ENCODE data around the gene FUBP3.

Gene FUBP3

DNA sequence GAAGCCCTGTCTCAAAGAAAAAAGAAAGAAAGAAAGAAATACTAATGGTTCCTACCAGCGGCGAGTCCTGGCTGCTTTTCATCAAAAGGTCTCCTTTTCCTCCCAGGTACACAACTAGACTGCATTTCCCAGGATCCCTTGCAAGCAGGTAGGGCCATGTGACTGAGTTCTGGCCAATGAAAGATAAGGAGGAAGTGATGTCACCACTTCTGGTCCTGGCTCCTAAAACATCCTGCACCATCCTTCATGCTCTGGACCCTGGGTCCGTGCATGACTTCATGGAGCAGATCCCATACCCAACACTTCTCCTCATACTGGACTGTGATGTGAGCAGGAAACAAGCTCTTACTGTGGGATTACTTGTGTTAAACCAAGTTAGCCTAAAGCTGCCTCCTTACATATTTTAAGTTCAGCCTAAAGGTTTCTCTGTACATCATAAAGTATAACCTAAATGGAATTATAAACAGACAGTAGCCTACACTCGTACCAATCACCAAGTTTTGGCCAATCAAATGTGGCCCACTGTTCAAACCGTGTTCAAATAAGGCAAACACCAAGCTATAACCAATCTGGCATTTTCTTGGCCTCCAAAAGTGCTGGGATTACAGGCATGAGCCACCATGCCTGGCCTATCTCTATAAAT is 30.2 kb upstream of the FUBP3 start:
- no peak for TF ChIP-seq CTCF (IDR thresholded peaks at IDR 0.05; ENCODE audit: low read depth, low read length, missing control alignments)
- Histone ChIP-seq H3K27ac (no peak overlapping the region), H3K36me3 (replicated peaks) (no peaks in the 10 kb centered on the region), H3K4me3 (ENCODE audit: low read depth, low read length) (no peak overlapping the region), H3K27me3 (replicated peaks) (no peaks in the 10 kb centered on the region)
- no peak for DNase-seq
- in situ Hi-C loops (cut with HindIII; ENCODE audit: low pct_ligation_motif_present, low sequenced_read_pairs): no loop called here

DNA sequence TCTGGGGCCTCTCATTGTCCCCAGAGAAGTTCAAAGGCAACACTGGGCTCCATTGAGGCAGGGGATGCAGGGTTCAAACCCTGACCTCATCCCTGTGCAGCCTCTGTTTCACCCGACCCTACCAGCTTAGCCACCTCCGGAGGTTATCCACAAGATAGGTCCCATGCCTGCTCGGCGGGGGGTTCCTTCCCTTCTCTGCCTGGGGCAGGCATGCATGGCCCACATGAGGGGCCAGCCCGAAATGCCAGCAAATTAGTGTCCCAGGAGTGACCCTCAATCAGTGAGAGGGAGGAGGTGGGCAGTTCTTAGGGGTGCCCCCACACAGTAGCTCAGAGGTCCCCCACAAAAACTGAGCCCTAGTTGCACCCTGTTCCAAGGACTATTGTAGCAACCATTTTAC is 24.8 kb upstream of the FUBP3 start:
- in situ Hi-C loops (cut with HindIII; ENCODE audit: low pct_ligation_motif_present, low sequenced_read_pairs): no loop called here
- TF ChIP-seq CTCF (IDR thresholded peaks at IDR 0.05; ENCODE audit: low read depth, low read length, missing control alignments): no peak
- H3K27me3 ChIP-seq (replicated peaks): no peaks in the 10 kb centered on the region
- H3K36me3 ChIP-seq (replicated peaks): no peaks in the 10 kb centered on the region
- no peak overlapping the region for H3K4me3 ChIP-seq (ENCODE audit: low read depth, low read length)
- no peak for DNase-seq
- no peak overlapping the region for H3K27ac ChIP-seq

- Histone ChIP-seq H3K4me3 (ENCODE audit: low read depth, low read length) (no peak overlapping the region), H3K36me3 (replicated peaks) (no peaks in the 10 kb centered on the region), H3K27me3 (replicated peaks) (no peaks in the 10 kb centered on the region), H3K27ac (no peak overlapping the region)
- in situ Hi-C loops (cut with HindIII; ENCODE audit: low pct_ligation_motif_present, low sequenced_read_pairs): no loop called here
- no peak for TF ChIP-seq CTCF (IDR thresholded peaks at IDR 0.05; ENCODE audit: low read depth, low read length, missing control alignments)
- DNase-seq: no peak
Observed at GRCh38 chr9:130555061-130555460, 24.3 kb upstream of the FUBP3 start.

- no peaks in the 10 kb centered on the region for H3K36me3 ChIP-seq (replicated peaks)
- no peak for DNase-seq
- H3K4me3 ChIP-seq (ENCODE audit: low read depth, low read length): no peak overlapping the region
- in situ Hi-C loops (cut with HindIII; ENCODE audit: low pct_ligation_motif_present, low sequenced_read_pairs): no loop called here
- H3K27me3 ChIP-seq (replicated peaks): no peaks in the 10 kb centered on the region
- TF ChIP-seq CTCF (IDR thresholded peaks at IDR 0.05; ENCODE audit: low read depth, low read length, missing control alignments): no peak
- H3K27ac ChIP-seq: no peak overlapping the region
Observed at GRCh38 chr9:130555968-130556367, 23.4 kb upstream of the FUBP3 start.

DNA sequence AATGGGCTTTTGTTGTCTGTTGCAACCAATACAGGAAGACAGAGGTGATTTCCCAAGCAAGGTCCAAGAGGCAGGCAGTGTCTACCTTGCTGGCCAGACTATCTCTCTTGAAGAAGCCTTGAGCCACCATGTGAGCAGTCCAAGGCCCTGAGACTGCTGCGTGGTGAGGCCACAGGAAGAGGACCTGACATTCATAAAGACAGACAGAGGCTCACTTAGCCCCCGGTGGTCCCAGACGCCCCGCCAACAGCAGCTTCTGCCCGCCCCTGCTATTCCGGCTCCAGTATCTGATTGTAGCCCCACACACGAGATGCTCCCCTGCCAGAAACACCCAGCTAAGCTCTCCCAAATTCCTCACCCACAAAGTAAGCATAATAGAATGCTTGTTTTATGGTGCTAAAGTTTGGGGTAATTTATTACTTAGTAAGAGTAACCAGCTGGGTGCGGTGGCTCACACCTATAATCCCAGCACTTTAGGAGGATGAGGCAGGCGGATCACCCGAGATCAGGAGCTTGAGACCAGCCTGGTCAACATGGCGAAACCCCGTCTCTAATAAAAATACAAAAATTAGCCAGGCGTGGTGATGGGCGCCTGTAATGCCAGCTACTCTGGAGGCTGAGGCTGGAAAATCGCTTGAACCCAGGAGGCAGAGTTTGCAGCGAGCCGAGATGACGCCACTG is 22.8 kb upstream of the FUBP3 start:
- no peak for TF ChIP-seq CTCF (IDR thresholded peaks at IDR 0.05; ENCODE audit: low read depth, low read length, missing control alignments)
- DNase-seq: no peak
- Histone ChIP-seq H3K4me3 (ENCODE audit: low read depth, low read length) (no peak overlapping the region), H3K27me3 (replicated peaks) (no peaks in the 10 kb centered on the region), H3K36me3 (replicated peaks) (no peaks in the 10 kb centered on the region), H3K27ac (no peak overlapping the region)
- in situ Hi-C loops (cut with HindIII; ENCODE audit: low pct_ligation_motif_present, low sequenced_read_pairs): no loop called here

- no peak overlapping the region for H3K27ac ChIP-seq
- in situ Hi-C loops (cut with HindIII; ENCODE audit: low pct_ligation_motif_present, low sequenced_read_pairs): no loop called here
- H3K36me3 ChIP-seq (replicated peaks): no peaks in the 10 kb centered on the region
- DNase-seq: no peak
- no peak for TF ChIP-seq CTCF (IDR thresholded peaks at IDR 0.05; ENCODE audit: low read depth, low read length, missing control alignments)
- no peaks in the 10 kb centered on the region for H3K27me3 ChIP-seq (replicated peaks)
- no peak overlapping the region for H3K4me3 ChIP-seq (ENCODE audit: low read depth, low read length)
Observed at GRCh38 chr9:130557077-130557468, 22.3 kb upstream of the FUBP3 start.
